Activated T-cell treated with anti-CD3 and anti-CD28 coated beads for 24 hours (primary cell): ENCODE results near the gene NCAN.
"Not testable (repeated sequence)": the region's sequence is repeated elsewhere in the genome, so short reads cannot be mapped to it uniquely, and the experiment has no call there.

ENCODE experiments used
- DNase-seq: peaks from one replicate; pipeline ENCODE4 v3.0.0-alpha.2; 2020; ENCODE audit warnings: low read depth

NCAN gene

GRCh38 chr19:19193926-19194325 lies 17.8 kb upstream of the NCAN start:
- no peak for DNase-seq

DNA sequence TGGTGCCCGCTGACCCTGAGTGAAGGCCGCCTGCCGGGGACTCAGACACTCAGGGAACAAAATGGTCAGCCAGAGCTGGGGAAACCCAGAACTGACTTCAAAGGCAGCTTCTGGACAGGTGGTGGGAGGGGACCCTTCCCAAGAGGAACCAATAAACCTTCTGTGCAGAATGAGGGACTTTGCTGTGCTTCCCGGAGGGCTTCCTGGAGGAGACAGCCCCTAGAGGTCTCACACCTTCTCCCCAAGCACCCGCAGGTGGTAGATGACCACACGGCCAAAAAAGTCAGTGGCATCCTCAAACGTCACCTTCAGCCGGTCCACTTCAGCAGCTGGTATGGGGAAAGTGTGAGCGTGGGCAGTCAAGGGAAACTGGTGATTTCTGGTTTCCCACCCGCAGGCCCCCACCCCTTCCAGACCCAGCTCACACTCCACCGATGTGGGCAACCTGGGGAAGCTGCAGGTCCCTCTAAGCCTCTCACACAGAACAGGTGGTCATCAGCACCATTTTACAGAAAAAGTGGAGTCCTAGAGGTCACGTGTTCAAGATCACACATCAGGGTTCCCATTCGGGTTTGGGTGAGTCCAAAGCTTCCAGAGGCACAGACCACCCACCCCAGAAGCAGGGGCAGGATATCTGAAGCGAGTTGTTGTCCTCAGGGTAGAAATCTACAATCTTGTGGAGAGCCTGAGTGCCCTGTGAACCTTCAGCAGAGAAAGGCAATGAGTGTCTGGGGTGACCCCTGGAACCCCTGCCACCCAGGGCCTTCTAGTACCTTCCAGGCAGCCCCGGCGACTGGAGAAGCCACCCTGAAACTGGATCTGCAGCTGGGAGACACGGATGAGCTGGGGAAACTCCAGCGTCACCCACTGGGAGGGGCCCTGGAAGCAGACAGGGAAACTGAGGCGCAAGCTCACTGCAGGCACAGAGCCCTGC lies 9.8 kb upstream of the NCAN start:
- no peak for DNase-seq

- no peak for DNase-seq
Observed at GRCh38 chr19:19202707-19203011, 9.1 kb upstream of the NCAN start.

DNA sequence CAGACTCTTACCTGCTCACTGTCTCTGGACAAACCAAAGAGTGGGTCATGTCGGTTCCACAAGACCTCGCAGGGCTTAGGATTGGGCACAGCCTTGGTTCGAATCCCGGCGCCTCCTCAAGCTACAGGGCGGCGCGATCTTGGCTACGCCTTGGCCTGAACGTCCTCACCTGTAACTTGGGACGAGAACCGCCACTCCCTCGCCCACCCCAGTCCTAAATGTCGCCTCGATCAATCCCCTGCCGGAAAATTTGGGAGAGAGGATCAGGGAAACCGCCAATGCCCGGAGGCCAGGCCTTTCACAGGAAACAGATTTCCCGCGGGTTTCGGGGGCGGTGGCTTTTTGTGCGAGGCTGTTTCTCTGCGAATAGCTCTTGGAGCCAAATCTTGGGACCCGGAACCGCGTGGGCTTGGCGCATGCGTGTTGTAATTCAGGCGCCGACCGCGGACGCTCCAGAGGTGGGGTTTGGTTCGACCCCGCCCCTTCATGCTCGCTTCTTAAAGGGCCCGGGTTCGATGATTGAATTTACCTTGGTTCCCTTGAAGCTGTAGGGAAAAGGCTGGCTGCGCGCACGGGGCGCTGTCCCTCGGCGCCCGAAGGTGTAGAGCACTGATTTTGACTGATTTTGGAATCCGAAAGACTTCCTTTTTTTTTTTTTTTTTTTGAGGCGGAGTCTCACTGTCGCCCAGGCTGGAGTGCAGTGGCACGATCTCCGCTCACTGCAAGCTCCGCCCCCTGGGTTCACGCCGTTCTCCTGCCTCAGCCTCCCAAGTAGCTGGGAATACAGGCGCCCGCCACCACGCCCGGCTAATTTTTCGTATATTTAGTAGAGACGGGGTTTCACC lies 8.5 kb upstream of the NCAN start, which contains the start of gene NR2C2AP:
Gene NR2C2AP, minus strand, starts transcription at position 403 of the 845 bp plus-strand sequence. Its CDS starts 354 bp downstream, at position 49.
- DNase-seq = peak; percentile 93

DNA sequence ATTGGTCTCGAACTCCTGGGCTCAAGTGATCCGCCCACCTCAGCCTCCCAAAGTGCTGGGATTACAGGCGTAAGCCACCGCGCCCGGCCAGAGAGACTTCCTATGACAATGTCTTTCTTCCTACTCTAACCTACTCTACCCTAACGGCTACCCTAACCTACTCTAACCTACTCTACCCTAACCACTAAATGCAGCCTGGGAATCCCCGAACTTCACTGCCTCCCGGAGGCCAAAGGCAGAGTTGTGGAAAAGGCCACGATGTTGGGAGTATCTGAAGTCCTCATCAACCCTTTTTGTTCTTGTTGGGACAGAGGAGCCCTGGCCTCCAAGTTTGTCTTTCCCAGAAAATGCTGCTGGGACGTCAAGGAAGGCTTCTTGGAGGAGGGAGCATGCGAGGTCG lies 7.6 kb upstream of the NCAN start:
- no peak for DNase-seq

DNA sequence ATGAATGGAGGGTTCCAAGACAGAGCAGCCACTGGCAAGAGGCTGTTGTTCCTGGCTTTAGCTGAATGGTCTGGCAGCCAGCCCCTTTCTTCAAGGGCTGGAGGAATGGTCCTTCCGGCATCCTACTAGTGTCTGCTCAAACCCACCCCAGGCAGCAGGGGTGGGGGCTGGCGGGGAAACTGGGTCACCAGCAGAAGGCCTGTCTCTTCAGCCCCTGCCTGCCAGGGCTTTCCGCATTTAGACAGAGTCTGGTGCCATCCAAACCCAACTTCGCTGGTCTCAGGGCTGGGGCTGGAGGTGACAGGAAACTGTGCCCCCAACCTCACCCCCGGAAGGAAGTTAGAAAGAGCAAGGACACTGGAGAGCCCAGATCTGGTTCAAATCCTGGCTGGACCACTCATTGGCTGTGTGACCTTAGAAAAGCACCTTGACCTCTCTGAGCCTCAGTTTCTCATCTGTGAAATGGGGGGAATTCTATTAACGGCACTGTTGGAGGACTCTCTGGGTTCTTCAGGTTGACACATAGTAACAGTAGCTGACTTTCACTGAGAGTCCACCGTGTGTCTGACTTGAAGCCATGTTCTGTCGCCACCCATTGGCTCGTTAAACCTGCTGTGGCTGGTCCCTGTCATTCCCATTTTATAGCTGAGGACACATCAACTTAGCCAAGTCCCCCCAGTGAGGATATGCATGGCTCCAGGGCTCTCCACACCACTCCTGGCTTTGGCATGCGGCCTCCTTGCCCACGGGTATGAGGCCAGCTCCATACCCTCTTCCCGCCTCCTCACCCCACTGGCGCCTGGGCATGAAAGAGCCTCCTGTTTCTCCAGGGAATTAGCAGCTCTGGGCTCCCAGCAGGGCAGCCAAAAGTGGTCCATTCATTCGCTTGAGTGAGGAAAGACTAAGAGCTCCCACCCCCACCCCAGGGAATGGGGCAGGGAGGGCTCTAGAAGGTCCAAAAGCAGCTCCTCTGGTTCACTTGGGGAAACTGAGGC lies 6.0 kb upstream of the NCAN start:
- no peak for DNase-seq

GRCh38 chr19:19206938-19207337 lies 4.8 kb upstream of the NCAN start:
- no peak for DNase-seq

- no peak for DNase-seq
Observed at GRCh38 chr19:19207637-19208572, 3.9 kb upstream of the NCAN start.

DNA sequence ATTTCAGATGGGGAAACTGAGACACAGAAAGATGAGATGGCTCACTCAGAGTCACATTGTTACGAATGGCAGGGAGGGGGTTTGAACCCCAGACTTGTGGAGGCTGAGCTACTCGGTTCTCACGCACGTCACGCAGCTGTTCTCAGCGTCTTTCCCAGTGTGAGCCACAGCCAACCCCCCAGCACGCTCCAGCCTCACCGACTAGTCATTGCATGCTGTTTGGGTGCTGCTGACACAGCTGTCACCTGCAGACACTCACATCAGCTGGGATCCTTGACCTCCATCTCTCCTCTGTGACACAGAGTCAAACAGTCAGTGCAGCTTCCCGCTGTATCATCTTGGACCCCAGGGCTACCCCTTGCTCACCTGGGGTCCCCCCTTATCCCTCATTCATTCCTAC lies 2.4 kb upstream of the NCAN start:
- no peak for DNase-seq

- no peak for DNase-seq
Observed at GRCh38 chr19:19212916-19213315, 1.2 kb downstream of the NCAN start.

DNA sequence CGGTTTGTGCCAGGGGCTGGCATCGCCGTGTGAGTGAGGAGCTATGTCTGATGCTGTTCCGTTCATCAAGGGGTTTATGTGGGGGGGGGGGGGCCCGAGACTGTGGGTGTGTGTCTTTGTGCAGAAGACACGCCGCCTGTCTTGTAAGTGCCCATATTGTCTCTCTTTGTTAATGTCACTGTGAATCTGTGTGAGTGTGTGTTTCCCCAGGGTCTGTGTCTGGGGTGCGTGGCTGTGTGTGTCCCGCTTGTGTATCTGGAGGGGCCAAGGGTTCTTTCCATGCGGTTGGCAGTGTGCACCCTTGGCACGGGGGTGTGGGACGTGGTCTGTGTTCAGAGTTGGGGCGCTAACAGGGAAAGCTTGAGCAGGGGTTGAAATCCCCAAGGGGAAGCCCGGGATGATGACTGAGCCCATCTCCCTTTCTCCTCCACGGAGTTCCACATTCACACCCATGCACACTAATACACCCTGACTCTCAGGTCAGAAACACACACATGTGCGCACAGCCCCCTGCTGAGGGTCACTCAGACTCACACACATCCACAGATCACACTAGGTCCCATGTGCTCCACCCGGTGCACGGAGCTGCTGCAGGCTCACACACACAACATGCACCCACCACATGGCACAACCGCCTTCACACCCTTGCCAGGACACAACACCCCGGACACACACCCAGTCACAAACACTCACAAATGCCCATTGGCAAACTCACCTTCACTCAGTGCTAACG lies 1.8 kb downstream of the NCAN start:
- no peak for DNase-seq

- no peak for DNase-seq
Observed at GRCh38 chr19:19214159-19214490, 2.4 kb downstream of the NCAN start.

GRCh38 chr19:19214892-19215291 lies 3.1 kb downstream of the NCAN start:
- DNase-seq = no peak

DNA sequence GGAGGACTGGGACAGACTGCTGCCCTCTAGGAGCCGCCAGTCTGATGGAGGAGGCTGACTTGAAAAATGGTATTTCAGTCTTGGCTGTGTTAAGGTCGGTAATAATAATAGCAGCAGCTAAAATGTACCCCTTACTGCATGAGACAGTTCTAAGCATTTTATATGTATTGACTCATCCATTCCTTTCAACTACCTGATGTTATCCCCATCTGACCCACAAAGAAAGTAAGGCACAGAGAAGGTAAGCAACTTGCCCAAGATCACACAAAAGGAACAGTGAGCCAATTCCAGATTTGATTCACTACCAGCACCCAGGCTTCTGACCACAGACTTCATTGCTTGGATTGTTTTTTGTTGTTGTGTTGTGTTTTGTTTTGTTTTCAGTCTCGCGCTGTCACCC lies 4.0 kb downstream of the NCAN start:
- no peak for DNase-seq

DNA sequence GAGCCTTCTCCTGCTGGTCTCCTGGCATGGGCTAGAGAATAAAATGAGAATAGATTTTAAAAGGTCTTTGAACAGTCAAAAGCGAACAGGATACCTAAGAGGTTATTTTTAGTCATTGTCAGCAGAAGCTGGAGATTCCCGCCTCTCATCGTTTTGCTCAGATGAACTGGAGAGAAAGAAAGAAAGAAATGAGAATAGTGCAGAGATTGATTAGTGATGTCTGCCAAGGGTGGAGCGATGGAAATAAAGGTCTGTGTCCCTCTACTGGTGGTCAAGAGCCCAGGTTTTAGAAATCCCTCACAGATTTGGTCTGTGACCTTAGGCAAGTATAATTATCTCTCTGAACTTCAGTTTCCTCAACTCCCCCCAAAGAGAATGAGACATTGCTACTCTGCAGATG lies 5.3 kb downstream of the NCAN start:
- DNase-seq = no peak

- no peak for DNase-seq
Observed at GRCh38 chr19:19218911-19219310, 7.2 kb downstream of the NCAN start.

- not testable (repeated sequence) for DNase-seq
Observed at GRCh38 chr19:19221000-19221399, 9.2 kb downstream of the NCAN start.

- DNase-seq = no peak
Observed at GRCh38 chr19:19223060-19223459, 11.3 kb downstream of the NCAN start.

DNA sequence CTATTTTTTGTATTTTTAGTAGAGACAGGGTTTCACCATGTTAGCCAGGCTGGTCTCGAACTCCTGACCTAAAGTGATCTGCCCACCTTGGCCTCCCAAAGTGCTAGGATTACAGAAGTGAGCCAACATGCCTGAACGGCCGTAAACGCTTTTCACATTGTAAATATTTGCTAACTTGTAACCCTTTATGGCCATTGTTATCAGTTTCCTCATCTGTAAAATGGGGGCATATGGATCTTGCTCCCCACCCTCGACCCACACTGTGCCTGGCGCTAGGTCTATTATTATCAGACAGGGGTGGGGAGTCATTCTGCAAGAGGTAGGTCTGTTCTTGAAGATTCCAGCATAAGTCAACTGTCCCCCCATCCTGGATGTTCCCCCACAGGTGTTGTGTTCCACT lies 11.9 kb downstream of the NCAN start:
- no peak for DNase-seq

DNA sequence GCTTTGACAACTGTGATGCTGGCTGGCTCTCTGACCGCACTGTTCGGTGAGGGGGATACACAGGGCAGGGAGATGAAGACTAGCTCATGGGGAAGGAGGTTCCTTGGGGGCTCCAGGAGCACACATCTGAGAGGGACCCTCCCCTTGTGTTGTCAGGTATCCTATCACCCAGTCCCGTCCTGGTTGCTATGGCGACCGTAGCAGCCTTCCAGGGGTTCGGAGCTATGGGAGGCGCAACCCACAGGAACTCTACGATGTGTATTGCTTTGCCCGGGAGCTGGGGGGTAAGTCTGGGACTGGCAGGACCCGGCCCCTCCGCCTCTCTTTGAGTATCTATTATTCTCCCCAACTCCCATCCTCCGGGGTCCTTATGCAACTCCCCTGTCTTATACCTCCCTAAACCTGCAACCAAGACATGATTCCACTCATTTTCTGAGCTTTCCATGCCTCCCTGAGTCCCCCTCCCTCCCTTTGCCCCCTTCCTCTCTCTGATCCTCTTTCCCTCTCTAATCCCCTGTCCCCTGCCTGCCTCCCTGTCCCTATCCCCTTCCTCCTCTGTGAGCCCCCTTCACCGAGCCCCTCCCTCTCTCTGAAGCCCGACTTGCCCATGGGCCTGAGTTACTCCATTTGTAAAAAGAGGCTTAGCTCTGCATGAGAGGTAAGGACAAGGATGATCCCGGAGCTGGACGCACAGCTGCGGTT lies 12.5 kb downstream of the NCAN start:
- DNase-seq = no peak
